ENCODE measurements around the gene ZNF501.

Gene ZNF501

DNA sequence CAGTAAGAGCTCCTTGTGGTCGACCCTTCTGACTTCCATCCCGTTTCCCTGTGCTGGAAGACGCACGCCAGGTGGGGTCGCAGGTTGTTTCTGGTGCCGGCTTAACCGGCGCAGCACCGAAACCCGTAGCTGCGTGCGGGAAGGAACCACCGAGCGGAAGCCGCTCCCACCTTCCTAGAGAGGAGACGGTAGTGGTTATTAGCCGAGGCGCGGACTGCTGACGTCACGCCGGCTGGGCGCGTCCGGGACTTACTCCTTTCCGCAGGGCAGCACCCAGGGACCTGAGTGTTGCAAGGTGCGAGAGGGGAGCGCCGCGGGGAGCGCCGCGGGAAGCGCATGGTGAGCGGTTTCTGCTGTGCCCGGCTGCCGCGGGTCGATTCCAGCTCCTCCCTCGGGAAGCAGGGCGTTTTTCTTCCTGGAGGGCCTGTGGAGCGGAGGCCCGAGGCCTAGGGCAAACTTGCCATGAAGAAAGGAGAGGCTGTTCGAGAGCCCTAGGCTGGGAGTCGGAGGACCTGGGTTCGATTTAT, at the start of gene ZNF501 (continued):
- TF ChIP-seq, protein P1, sequence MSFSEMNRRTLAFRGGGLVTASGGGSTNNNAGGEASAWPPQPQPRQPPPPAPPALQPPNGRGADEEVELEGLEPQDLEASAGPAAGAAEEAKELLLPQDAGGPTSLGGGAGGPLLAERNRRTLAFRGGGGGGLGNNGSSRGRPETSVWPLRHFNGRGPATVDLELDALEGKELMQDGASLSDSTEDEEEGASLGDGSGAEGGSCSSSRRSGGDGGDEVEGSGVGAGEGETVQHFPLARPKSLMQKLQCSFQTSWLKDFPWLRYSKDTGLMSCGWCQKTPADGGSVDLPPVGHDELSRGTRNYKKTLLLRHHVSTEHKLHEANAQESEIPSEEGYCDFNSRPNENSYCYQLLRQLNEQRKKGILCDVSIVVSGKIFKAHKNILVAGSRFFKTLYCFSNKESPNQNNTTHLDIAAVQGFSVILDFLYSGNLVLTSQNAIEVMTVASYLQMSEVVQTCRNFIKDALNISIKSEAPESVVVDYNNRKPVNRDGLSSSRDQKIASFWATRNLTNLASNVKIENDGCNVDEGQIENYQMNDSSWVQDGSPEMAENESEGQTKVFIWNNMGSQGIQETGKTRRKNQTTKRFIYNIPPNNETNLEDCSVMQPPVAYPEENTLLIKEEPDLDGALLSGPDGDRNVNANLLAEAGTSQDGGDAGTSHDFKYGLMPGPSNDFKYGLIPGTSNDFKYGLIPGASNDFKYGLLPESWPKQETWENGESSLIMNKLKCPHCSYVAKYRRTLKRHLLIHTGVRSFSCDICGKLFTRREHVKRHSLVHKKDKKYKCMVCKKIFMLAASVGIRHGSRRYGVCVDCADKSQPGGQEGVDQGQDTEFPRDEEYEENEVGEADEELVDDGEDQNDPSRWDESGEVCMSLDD (tag by site-specific recombination; IDR thresholded peaks at IDR 0.05), result no peak
- TF ChIP-seq ZNF391 (tag by site-specific recombination; IDR thresholded peaks at IDR 0.05; ENCODE audit: borderline replicate concordance, low read depth), result no peak
- TF ChIP-seq ZNF529 (tag by site-specific recombination; IDR thresholded peaks at IDR 0.05; ENCODE audit: insufficient replicate concordance), result no peak
- TF ChIP-seq ZNF37A (tag by site-specific recombination; IDR thresholded peaks at IDR 0.05), result no peak
- TF ChIP-seq ZNF274 (IDR thresholded peaks at IDR 0.05; ENCODE audit: low read length), result no peak
- TF ChIP-seq ZNF274 (tag by site-specific recombination; IDR thresholded peaks at IDR 0.05; ENCODE audit: borderline replicate concordance), result no peak
- TF ChIP-seq, protein P2, sequence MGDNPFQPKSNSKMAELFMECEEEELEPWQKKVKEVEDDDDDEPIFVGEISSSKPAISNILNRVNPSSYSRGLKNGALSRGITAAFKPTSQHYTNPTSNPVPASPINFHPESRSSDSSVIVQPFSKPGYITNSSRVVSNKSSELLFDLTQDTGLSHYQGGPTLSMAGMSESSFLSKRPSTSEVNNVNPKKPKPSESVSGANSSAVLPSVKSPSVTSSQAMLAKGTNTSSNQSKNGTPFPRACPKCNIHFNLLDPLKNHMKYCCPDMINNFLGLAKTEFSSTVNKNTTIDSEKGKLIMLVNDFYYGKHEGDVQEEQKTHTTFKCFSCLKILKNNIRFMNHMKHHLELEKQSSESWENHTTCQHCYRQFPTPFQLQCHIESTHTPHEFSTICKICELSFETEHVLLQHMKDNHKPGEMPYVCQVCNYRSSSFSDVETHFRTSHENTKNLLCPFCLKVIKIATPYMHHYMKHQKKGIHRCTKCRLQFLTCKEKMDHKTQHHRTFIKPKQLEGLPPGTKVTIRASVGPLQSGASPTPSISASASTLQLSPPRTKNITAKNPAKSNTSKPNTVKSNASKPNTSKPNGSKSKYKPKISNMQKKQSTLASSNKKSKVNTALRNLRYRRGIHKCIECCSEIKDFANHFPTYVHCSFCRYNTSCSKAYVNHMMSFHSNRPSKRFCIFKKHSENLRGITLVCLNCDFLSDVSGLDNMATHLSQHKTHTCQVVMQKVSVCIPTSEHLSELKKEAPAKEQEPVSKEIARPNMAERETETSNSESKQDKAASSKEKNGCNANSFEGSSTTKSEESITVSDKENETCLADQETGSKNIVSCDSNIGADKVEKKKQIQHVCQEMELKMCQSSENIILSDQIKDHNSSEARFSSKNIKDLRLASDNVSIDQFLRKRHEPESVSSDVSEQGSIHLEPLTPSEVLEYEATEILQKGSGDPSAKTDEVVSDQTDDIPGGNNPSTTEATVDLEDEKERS (tag by site-specific recombination; IDR thresholded peaks at IDR 0.05), result peak; percentile 54; the same call in 1 of the 2 replicates
- TF ChIP-seq PATZ1 (tag by site-specific recombination; IDR thresholded peaks at IDR 0.05), result no peak
- no peak for TF ChIP-seq ZNF121 (tag by site-specific recombination; IDR thresholded peaks at IDR 0.05)
- no peak for TF ChIP-seq FEZF1 (tag by site-specific recombination; IDR thresholded peaks at IDR 0.05)
- TF ChIP-seq ZNF214 (tag by site-specific recombination; IDR thresholded peaks at IDR 0.05; ENCODE audit: borderline replicate concordance), result no peak
- TF ChIP-seq SETDB1 (IDR thresholded peaks at IDR 0.05; ENCODE audit: insufficient read length, low read length), result peak; percentile 58
- no peak for TF ChIP-seq ZNF266 (tag by site-specific recombination; IDR thresholded peaks at IDR 0.05; ENCODE audit: low read depth)
- peak; percentile 58 for TF ChIP-seq SP7 (tag by site-specific recombination; IDR thresholded peaks at IDR 0.05)
- no peak for TF ChIP-seq ZNF169 (tag by site-specific recombination; IDR thresholded peaks at IDR 0.05)
- TF ChIP-seq, protein P3, sequence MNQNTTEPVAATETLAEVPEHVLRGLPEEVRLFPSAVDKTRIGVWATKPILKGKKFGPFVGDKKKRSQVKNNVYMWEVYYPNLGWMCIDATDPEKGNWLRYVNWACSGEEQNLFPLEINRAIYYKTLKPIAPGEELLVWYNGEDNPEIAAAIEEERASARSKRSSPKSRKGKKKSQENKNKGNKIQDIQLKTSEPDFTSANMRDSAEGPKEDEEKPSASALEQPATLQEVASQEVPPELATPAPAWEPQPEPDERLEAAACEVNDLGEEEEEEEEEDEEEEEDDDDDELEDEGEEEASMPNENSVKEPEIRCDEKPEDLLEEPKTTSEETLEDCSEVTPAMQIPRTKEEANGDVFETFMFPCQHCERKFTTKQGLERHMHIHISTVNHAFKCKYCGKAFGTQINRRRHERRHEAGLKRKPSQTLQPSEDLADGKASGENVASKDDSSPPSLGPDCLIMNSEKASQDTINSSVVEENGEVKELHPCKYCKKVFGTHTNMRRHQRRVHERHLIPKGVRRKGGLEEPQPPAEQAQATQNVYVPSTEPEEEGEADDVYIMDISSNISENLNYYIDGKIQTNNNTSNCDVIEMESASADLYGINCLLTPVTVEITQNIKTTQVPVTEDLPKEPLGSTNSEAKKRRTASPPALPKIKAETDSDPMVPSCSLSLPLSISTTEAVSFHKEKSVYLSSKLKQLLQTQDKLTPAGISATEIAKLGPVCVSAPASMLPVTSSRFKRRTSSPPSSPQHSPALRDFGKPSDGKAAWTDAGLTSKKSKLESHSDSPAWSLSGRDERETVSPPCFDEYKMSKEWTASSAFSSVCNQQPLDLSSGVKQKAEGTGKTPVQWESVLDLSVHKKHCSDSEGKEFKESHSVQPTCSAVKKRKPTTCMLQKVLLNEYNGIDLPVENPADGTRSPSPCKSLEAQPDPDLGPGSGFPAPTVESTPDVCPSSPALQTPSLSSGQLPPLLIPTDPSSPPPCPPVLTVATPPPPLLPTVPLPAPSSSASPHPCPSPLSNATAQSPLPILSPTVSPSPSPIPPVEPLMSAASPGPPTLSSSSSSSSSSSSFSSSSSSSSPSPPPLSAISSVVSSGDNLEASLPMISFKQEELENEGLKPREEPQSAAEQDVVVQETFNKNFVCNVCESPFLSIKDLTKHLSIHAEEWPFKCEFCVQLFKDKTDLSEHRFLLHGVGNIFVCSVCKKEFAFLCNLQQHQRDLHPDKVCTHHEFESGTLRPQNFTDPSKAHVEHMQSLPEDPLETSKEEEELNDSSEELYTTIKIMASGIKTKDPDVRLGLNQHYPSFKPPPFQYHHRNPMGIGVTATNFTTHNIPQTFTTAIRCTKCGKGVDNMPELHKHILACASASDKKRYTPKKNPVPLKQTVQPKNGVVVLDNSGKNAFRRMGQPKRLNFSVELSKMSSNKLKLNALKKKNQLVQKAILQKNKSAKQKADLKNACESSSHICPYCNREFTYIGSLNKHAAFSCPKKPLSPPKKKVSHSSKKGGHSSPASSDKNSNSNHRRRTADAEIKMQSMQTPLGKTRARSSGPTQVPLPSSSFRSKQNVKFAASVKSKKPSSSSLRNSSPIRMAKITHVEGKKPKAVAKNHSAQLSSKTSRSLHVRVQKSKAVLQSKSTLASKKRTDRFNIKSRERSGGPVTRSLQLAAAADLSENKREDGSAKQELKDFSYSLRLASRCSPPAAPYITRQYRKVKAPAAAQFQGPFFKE (tag by site-specific recombination; IDR thresholded peaks at IDR 0.05; ENCODE audit: borderline replicate concordance), result no peak
- no peak for TF ChIP-seq ZNF658 (tag by site-specific recombination; IDR thresholded peaks at IDR 0.05)
- TF ChIP-seq ZNF426 (tag by site-specific recombination; IDR thresholded peaks at IDR 0.05), result no peak
- TF ChIP-seq, protein P4, sequence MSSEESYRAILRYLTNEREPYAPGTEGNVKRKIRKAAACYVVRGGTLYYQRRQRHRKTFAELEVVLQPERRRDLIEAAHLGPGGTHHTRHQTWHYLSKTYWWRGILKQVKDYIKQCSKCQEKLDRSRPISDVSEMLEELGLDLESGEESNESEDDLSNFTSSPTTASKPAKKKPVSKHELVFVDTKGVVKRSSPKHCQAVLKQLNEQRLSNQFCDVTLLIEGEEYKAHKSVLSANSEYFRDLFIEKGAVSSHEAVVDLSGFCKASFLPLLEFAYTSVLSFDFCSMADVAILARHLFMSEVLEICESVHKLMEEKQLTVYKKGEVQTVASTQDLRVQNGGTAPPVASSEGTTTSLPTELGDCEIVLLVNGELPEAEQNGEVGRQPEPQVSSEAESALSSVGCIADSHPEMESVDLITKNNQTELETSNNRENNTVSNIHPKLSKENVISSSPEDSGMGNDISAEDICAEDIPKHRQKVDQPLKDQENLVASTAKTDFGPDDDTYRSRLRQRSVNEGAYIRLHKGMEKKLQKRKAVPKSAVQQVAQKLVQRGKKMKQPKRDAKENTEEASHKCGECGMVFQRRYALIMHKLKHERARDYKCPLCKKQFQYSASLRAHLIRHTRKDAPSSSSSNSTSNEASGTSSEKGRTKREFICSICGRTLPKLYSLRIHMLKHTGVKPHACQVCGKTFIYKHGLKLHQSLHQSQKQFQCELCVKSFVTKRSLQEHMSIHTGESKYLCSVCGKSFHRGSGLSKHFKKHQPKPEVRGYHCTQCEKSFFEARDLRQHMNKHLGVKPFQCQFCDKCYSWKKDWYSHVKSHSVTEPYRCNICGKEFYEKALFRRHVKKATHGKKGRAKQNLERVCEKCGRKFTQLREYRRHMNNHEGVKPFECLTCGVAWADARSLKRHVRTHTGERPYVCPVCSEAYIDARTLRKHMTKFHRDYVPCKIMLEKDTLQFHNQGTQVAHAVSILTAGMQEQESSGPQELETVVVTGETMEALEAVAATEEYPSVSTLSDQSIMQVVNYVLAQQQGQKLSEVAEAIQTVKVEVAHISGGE (tag by site-specific recombination; conservative IDR thresholded peaks at IDR 0.05; ENCODE audit: low read depth), result peak; percentile 71
- 0 out of 2 replicates have a peak, but pooled peaks have one; percentile 15 for TF ChIP-seq WT1 (tag by site-specific recombination; IDR thresholded peaks at IDR 0.05)
- TF ChIP-seq MYNN (tag by site-specific recombination; IDR thresholded peaks at IDR 0.05; ENCODE audit: borderline replicate concordance), result no peak
- TF ChIP-seq ZNF626 (tag by site-specific recombination; IDR thresholded peaks at IDR 0.05), result no peak
- TF ChIP-seq ZNF501 (tag by site-specific recombination; IDR thresholded peaks at IDR 0.05), result peak; percentile 66; the same call in 1 of the 2 replicates

Measured in HEK293 (cell line).